BLaER1 treated with 17β-estradiol and CSF1 and Interleukin-3, amounts not matched to agents 10 nM and 100 nM (cell line): ENCODE measurements around the gene CLRN2.

Source experiments
- H3K27ac ChIP-seq, 11 experiments: shearing (Covaris generic); formaldehyde crosslinking; 2 replicates each; pipeline ENCODE4 v1.8.1; 2022
- H3K27me3 ChIP-seq, 11 experiments: shearing (Covaris generic); formaldehyde crosslinking; 2 replicates each; pipeline ENCODE4 v1.8.1; 2022
- H3K36me3 ChIP-seq, 11 experiments: shearing (Covaris generic); formaldehyde crosslinking; 2 replicates each; pipeline ENCODE4 v1.8.1; 2022
- H3K4me1 ChIP-seq, 10 experiments: shearing (Covaris generic); formaldehyde crosslinking; 2 replicates each; pipeline ENCODE4 v1.8.1; 2022
- H3K4me2 ChIP-seq, 11 experiments: shearing (Covaris generic); formaldehyde crosslinking; 2 replicates each; pipeline ENCODE4 v1.8.1; 2022
- H3K4me3 ChIP-seq, 10 experiments: shearing (Covaris generic); formaldehyde crosslinking; 2 replicates each; pipeline ENCODE4 v1.8.1; 2022
- H3K9ac ChIP-seq, 11 experiments: shearing (Covaris generic); formaldehyde crosslinking; 2 replicates each; pipeline ENCODE4 v1.8.1; 2022
- H3K9me3 ChIP-seq, 11 experiments: shearing (Covaris generic); formaldehyde crosslinking; replicated peaks in 1 of 11; 2 replicates each; pipeline ENCODE4 v1.8.1; 2022
- H4K20me1 ChIP-seq, 11 experiments: shearing (Covaris generic); formaldehyde crosslinking; 2 replicates each; pipeline ENCODE4 v1.8.1; 2022
- Cebpa-rat ChIP-seq, 11 experiments: shearing (Covaris generic); IDR thresholded peaks; 2 replicates each; pipeline ENCODE4 v1.8.1; 2022

Gene CLRN2

GRCh38 chr4:17494258-17495190, 20.4 kb upstream of the CLRN2 start:
- Histone ChIP-seq H3K4me2 (peak overlapping the region in 4 of 11 experiments; percentile 32 to 53 (median 36); a peak in 6 of 22 replicates), H4K20me1 (peaks cover 0 to 13% (median 0%) of the 10 kb centered on the region in 11 experiments; a peak in 7 of 22 replicates), H3K36me3 (peaks cover 68 to 98% (median 85%) of the 10 kb centered on the region in 11 experiments), H3K27ac (no peak overlapping the region), H3K9ac (no peak overlapping the region), H3K4me1 (peaks cover 15 to 30% (median 22%) of the 10 kb centered on the region in 10 experiments), H3K9me3 (no peaks in the 10 kb centered on the region), H3K27me3 (no peaks in the 10 kb centered on the region), H3K4me3 (no peak overlapping the region)
- TF ChIP-seq Cebpa-rat (IDR thresholded peaks at IDR 0.05), result no peak

DNA sequence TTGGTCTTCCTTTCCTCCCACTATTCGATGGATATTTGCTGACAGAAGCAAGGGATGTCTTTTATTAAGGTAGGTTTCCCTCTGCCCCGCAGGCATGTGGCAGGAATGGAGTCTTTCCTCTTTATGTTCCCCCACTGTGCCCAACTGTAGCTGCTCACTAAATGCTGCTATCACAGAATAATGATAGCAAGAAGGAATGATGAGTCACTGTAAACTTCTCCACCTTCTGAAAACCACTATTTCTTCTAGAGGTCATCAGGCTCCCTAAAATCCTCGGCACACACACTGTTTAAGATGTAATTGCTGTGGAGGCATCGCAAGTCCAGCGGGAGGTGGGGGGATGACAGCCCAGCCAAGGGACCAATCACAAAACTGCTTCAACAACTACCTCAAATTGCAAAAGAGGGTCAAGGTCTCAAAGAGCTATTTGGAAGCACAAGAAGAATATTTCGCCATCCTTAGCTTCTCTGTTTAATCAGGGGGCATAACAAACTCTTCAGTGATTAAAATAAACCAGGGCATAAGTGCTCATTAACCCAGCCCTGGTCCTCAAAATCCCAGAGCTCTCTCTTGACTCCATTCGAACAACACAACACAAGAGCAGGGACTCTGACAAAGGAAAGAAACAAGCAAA, 17.0 kb upstream of the CLRN2 start:
- Histone ChIP-seq H3K27me3 (no peaks in the 10 kb centered on the region), H3K4me2 (no peak overlapping the region), H3K27ac (no peak overlapping the region), H3K4me1 (peaks cover 0 to 16% (median 8%) of the 10 kb centered on the region in 10 experiments; a peak in 11 of 20 replicates), H3K9me3 (no peaks in the 10 kb centered on the region), H3K36me3 (peaks cover 84 to 100% (median 97%) of the 10 kb centered on the region in 11 experiments), H4K20me1 (peaks cover 0 to 6% (median 0%) of the 10 kb centered on the region in 11 experiments; a peak in 5 of 22 replicates), H3K9ac (no peak overlapping the region), H3K4me3 (no peak overlapping the region)
- no peak for TF ChIP-seq Cebpa-rat (IDR thresholded peaks at IDR 0.05)

DNA sequence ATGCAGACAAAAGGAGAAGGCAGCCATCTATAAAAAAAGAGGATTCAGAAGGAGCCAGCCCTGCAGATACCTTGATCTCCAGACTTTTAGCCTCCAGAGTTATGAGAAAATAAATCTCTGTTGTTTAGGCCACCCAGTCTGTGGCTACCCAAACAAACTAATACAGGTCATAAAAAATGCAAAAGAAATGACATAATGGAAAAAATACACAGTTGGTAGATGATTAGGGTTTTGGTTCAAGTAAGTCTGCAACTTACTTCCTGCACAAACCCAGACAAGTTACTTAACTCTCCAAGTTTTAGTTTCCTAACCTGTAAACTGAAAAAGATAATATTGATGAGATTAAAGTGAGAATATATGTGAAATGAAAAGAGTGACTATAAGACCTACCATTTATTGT, 14.4 kb upstream of the CLRN2 start:
- H3K4me1 ChIP-seq, result no peaks in the 10 kb centered on the region
- H3K9ac ChIP-seq, result no peak overlapping the region
- no peaks in the 10 kb centered on the region for H3K9me3 ChIP-seq
- no peaks in the 10 kb centered on the region for H3K27me3 ChIP-seq
- H3K27ac ChIP-seq, result no peak overlapping the region
- TF ChIP-seq Cebpa-rat (IDR thresholded peaks at IDR 0.05), result no peak
- no peaks in the 10 kb centered on the region for H4K20me1 ChIP-seq
- no peak overlapping the region for H3K4me3 ChIP-seq
- peaks cover 82 to 100% (median 96%) of the 10 kb centered on the region in 11 experiments for H3K36me3 ChIP-seq
- H3K4me2 ChIP-seq, result no peak overlapping the region

DNA sequence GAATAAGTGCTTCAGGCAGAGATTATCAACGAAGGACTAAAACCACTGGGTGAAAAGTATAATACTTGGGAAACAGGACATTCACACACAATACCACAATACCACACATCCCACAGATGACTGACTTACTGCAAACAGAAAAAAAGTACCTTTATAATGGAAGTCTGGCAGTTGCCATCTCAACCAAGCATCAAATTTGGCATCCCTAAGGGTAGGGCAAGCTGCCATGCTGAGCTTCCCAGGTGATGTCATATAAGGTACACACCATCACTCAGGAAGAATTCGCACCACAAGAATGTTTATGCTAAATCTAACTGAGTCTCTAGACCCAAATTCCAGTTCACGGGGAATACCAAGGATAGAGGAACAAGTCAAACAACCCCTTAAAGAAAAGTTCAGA, 12.2 kb upstream of the CLRN2 start:
- H3K36me3 ChIP-seq, result peaks cover 74 to 100% (median 95%) of the 10 kb centered on the region in 11 experiments
- no peak for TF ChIP-seq Cebpa-rat (IDR thresholded peaks at IDR 0.05)
- no peaks in the 10 kb centered on the region for H3K27me3 ChIP-seq
- H3K4me3 ChIP-seq, result no peak overlapping the region
- H3K27ac ChIP-seq, result no peak overlapping the region
- no peak overlapping the region for H3K4me2 ChIP-seq
- no peaks in the 10 kb centered on the region for H3K9me3 ChIP-seq
- H4K20me1 ChIP-seq, result no peaks in the 10 kb centered on the region
- no peak overlapping the region for H3K9ac ChIP-seq
- no peaks in the 10 kb centered on the region for H3K4me1 ChIP-seq

GRCh38 chr4:17504081-17504480, 10.9 kb upstream of the CLRN2 start:
- Histone ChIP-seq H3K9ac (no peak overlapping the region), H3K27me3 (no peaks in the 10 kb centered on the region), H3K4me3 (no peak overlapping the region), H3K27ac (no peak overlapping the region), H3K9me3 (no peaks in the 10 kb centered on the region), H4K20me1 (peaks cover 0 to 2% (median 0%) of the 10 kb centered on the region in 11 experiments; a peak in 2 of 22 replicates), H3K4me1 (no peaks in the 10 kb centered on the region), H3K4me2 (no peak overlapping the region), H3K36me3 (peaks cover 77 to 100% (median 91%) of the 10 kb centered on the region in 11 experiments)
- TF ChIP-seq Cebpa-rat (IDR thresholded peaks at IDR 0.05), result no peak

- H4K20me1 ChIP-seq, result peaks cover 0 to 18% (median 0%) of the 10 kb centered on the region in 11 experiments; a peak in 4 of 22 replicates
- peak overlapping the region; percentile 83 to 99 (median 89) for H3K4me2 ChIP-seq
- no peak overlapping the region for H3K27ac ChIP-seq
- H3K9me3 ChIP-seq, result no peaks in the 10 kb centered on the region
- no peaks in the 10 kb centered on the region for H3K27me3 ChIP-seq
- peak overlapping the region in 10 of 11 experiments; percentile 74 to 85 (median 82); a peak in 10 of 22 replicates for H3K9ac ChIP-seq
- H3K4me3 ChIP-seq, result peak overlapping the region; percentile 72 to 88 (median 76); a peak in 15 of 20 replicates
- peaks cover 31 to 43% (median 36%) of the 10 kb centered on the region in 11 experiments for H3K36me3 ChIP-seq
- peaks cover 17 to 27% (median 23%) of the 10 kb centered on the region in 10 experiments for H3K4me1 ChIP-seq
- TF ChIP-seq Cebpa-rat (IDR thresholded peaks at IDR 0.05), result no peak
These were observed 4.4 kb upstream of the CLRN2 start for GRCh38 chr4:17510582-17510981.

DNA sequence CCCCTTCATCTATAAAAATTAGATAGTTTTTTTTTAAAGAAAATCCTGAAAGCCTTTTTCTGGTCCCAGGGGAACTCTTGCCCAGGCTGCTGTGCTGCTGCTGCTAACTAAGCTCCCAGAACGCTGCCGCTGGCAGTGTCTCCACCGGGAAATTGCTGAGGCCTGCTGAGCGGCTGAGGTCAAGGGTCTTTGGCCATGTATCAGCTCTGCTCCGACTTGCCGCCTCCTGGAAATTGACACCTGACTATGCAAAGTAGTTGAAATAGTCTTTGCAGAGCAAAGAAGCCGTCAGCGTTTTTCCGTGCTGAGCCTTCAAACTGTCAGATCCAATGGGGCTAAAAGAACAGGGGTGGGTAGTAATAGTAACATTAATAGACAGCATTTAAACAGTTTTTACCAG, 3.9 kb upstream of the CLRN2 start:
- no peaks in the 10 kb centered on the region for H3K9me3 ChIP-seq
- peak overlapping the region; percentile 72 to 88 (median 76) for H3K4me3 ChIP-seq
- peaks cover 27 to 38% (median 32%) of the 10 kb centered on the region in 11 experiments for H3K36me3 ChIP-seq
- no peaks in the 10 kb centered on the region for H3K27me3 ChIP-seq
- H3K27ac ChIP-seq, result peak overlapping the region in 10 of 11 experiments; percentile 29 to 79 (median 72); a peak in 15 of 22 replicates
- peaks cover 17 to 27% (median 23%) of the 10 kb centered on the region in 10 experiments for H3K4me1 ChIP-seq
- H4K20me1 ChIP-seq, result peaks cover 0 to 18% (median 0%) of the 10 kb centered on the region in 11 experiments; a peak in 4 of 22 replicates
- no peak for TF ChIP-seq Cebpa-rat (IDR thresholded peaks at IDR 0.05)
- H3K4me2 ChIP-seq, result peak overlapping the region; percentile 83 to 99 (median 89)
- H3K9ac ChIP-seq, result peak overlapping the region; percentile 74 to 85 (median 81)

DNA sequence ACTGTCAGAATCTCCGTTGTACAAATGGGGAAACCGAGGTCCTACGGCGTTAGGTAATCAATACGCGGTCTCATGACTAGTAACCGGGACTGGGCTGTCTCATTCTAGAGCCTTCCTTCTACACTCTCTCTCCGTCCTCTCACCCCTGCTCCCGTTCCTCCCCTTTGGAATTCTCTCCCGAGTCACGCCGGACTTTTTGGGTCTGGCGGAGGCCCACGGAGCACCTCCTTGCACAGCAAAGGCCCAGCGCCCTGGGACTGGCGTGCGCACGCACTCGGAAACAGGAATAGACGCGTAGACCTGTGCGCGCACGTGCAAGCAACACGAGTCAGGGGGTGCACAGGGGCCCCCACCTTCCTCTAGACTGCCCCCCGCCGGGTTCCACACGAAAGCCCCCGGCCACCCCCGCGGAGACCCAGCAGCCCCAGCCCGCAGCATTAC, 3.4 kb upstream of the CLRN2 start:
- Histone ChIP-seq H3K4me1 (peaks cover 17 to 27% (median 23%) of the 10 kb centered on the region in 10 experiments), H3K27ac (peak overlapping the region; percentile 29 to 79 (median 71); a peak in 21 of 22 replicates), H3K9me3 (no peaks in the 10 kb centered on the region), H3K4me3 (peak overlapping the region; percentile 72 to 88 (median 76)), H3K27me3 (no peaks in the 10 kb centered on the region), H3K9ac (peak overlapping the region; percentile 74 to 85 (median 81)), H4K20me1 (peaks cover 0 to 18% (median 0%) of the 10 kb centered on the region in 11 experiments; a peak in 4 of 22 replicates), H3K36me3 (peaks cover 22 to 33% (median 27%) of the 10 kb centered on the region in 11 experiments), H3K4me2 (peak overlapping the region; percentile 83 to 99 (median 89))
- TF ChIP-seq Cebpa-rat (IDR thresholded peaks at IDR 0.05), result no peak
